ENCODE results near the gene UTF1.

DNA sequence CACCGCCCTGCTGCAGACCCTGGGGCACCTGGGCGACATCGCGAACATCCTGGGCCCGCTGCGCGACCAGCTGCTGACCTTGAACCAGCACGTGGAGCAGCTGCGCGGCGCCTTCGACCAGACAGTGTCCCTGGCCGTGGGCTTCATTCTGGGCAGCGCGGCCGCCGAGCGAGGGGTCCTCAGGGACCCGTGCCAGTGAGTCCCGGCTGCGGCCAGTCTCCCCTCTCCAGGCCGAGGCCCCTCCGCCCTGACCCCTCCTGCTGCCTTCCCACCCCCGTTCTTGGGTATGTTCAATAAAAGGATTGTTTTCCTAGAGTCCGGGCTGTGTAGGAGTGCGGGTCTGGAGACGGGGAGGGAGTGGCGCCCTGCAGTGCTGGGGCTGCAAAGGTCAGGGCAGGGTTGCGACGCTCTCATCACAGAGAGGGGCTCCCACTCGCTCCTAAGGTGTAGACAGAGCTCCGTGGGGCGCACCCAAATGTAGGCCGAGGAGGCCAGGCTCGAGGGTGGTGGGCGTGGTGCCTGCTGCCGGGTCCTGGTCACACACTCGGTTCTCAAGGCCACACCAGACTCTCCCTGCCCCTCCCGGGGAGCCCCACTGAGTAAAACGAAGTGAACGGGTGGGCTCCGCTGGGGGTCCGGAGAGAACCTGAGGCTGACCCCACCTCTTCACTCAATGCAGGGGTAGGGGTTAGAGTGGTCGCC lies 1.4 kb downstream of the UTF1 start:
- TF ChIP-seq, protein P1, sequence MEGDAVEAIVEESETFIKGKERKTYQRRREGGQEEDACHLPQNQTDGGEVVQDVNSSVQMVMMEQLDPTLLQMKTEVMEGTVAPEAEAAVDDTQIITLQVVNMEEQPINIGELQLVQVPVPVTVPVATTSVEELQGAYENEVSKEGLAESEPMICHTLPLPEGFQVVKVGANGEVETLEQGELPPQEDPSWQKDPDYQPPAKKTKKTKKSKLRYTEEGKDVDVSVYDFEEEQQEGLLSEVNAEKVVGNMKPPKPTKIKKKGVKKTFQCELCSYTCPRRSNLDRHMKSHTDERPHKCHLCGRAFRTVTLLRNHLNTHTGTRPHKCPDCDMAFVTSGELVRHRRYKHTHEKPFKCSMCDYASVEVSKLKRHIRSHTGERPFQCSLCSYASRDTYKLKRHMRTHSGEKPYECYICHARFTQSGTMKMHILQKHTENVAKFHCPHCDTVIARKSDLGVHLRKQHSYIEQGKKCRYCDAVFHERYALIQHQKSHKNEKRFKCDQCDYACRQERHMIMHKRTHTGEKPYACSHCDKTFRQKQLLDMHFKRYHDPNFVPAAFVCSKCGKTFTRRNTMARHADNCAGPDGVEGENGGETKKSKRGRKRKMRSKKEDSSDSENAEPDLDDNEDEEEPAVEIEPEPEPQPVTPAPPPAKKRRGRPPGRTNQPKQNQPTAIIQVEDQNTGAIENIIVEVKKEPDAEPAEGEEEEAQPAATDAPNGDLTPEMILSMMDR (IDR thresholded peaks at IDR 0.05), result no peak
- no peak for TF ChIP-seq POLR2A (IDR thresholded peaks at IDR 0.05)

All from esophagus squamous epithelium (tissue), 4 donors.